Measurements from ENCODE around the gene PRM2.
A peak's percentile ranks its signal among the peaks of the same experiment; 100 is the strongest.
"Not testable (repeated sequence)": the region's sequence is repeated elsewhere in the genome, so short reads cannot be mapped to it uniquely, and the experiment has no call there.

Gene PRM2

GRCh38 chr16:11299865-11300559, 23.7 kb upstream of the PRM2 start:
- Mint-ChIP-seq H3K9me3 (no peaks in the 10 kb centered on the region), H3K27me3 (ENCODE audit: low read depth) (peaks cover under 1% of the 10 kb centered on the region), H3K4me3 (no peak overlapping the region), H3K27ac (no peak overlapping the region), H3K4me1 (ENCODE audit: low read depth) (peaks cover 28% of the 10 kb centered on the region), H3K36me3 (ENCODE audit: low read depth) (no peaks in the 10 kb centered on the region)
- DNase-seq (ENCODE audit: low spot score), result no peak

DNA sequence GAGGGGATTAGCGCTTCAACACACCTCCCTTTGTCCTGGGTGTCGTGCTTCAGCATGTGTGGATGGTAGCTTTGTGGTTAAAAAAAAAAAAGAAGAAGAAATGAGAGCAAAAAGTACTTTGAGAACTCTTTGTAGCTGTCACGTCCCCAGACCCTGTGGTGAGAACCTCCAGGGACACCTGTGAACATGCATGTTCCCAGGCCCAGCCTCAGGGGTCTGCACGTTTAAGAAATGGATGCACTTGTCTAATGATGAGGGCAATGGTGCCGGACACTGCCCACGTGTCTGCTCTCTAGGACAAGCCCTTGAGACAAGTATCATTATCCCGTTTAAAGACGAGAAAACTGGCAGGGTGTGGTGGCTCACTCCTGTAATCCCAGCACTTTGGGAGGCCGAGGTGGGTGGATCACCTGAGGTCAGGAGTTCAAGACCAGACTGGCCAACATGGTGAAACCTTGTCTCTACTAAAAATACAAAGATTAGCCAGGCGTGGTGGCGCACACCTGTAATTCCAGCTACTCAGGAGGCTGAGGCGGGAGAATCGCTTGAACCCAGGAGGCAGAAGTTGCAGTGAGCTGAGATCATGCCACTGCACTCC, 22.8 kb upstream of the PRM2 start:
- H3K4me3 Mint-ChIP-seq; H3K9me3 Mint-ChIP-seq; H3K27me3 Mint-ChIP-seq (ENCODE audit: low read depth); H3K36me3 Mint-ChIP-seq (ENCODE audit: low read depth); DNase-seq (ENCODE audit: low spot score); H3K27ac Mint-ChIP-seq: not testable (repeated sequence)
- H3K4me1 Mint-ChIP-seq (ENCODE audit: low read depth), result peaks cover 30% of the 10 kb centered on the region

- Mint-ChIP-seq H3K4me3 (peak overlapping the region; percentile 71), H3K27me3 (ENCODE audit: low read depth) (peaks cover 3% of the 10 kb centered on the region), H3K4me1 (ENCODE audit: low read depth) (peaks cover 35% of the 10 kb centered on the region), H3K36me3 (ENCODE audit: low read depth) (no peaks in the 10 kb centered on the region), H3K9me3 (no peaks in the 10 kb centered on the region), H3K27ac (no peak overlapping the region)
- DNase-seq (ENCODE audit: low spot score), result no peak
Observed at GRCh38 chr16:11298143-11298900, 22.0 kb upstream of the PRM2 start.

GRCh38 chr16:11297492-11298142, 21.3 kb upstream of the PRM2 start:
- Mint-ChIP-seq H3K27ac (peak overlapping the region; percentile 69), H3K4me1 (ENCODE audit: low read depth) (peaks cover 35% of the 10 kb centered on the region), H3K9me3 (no peaks in the 10 kb centered on the region), H3K27me3 (ENCODE audit: low read depth) (peaks cover 3% of the 10 kb centered on the region), H3K36me3 (ENCODE audit: low read depth) (no peaks in the 10 kb centered on the region), H3K4me3 (peak overlapping the region; percentile 71)
- DNase-seq (ENCODE audit: low spot score), result peak; percentile 67

DNA sequence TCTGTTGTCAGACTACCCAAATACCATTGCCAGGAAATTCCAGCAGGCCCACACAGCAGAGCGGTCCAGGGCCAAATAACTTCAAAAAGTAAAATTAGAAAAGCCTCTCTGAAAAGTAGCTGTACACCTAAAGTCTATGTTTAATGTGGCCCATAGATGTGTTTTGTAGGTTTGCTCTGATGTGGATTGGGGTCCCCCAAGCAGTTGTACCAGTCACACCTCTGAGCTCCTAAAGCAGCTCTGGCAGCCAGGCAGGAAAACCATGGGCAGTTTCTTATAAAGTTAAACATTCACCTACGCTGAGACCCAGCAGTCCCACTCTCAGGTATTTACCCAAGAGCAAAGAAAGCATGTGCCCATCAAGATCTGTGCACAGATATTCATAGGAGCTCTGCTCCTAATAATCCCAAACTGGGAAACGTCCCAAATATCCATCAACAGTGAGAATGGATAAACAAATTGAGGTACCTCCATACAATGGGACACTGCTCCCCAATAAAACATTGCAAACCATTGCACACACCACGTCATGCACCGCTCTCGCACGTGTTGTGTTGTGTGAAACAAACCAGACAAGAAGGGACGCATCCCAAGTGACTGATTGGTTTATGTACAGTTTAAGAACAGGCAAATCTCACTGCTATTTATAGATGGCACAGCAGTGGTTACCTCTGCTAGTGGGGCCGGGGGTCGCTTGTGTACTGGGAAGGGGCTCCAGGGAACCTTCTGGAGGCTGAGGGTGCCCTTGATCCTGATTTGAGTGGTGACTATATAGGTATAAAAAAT, 20.6 kb upstream of the PRM2 start:
- DNase-seq (ENCODE audit: low spot score), result no peak
- Mint-ChIP-seq H3K27ac (peak overlapping the region; percentile 69), H3K4me3 (peak overlapping the region; percentile 71), H3K27me3 (ENCODE audit: low read depth) (peaks cover 3% of the 10 kb centered on the region), H3K4me1 (ENCODE audit: low read depth) (peaks cover 35% of the 10 kb centered on the region), H3K9me3 (no peaks in the 10 kb centered on the region), H3K36me3 (ENCODE audit: low read depth) (no peaks in the 10 kb centered on the region)

DNA sequence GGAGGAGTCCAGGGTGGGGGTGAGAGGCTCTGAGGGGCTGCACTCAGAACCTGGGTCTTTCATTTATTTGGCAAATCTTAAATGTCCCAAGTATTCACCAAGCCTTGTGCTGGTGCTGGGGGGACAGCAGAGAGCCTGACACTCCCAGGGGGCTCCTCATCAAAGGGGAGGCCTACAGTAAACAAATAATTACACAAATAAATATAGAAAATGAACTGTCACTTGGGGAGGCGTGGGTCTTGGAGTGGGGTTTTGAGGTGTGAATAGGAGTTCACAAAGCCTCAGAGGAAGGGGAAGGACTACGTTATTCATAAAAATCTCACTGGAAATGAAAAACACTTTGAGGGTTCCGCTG, 20.0 kb upstream of the PRM2 start:
- H3K36me3 Mint-ChIP-seq (ENCODE audit: low read depth), result no peaks in the 10 kb centered on the region
- no peak overlapping the region for H3K27ac Mint-ChIP-seq
- H3K27me3 Mint-ChIP-seq (ENCODE audit: low read depth), result peaks cover 3% of the 10 kb centered on the region
- no peaks in the 10 kb centered on the region for H3K9me3 Mint-ChIP-seq
- H3K4me3 Mint-ChIP-seq, result no peak overlapping the region
- no peak for DNase-seq (ENCODE audit: low spot score)
- peaks cover 35% of the 10 kb centered on the region for H3K4me1 Mint-ChIP-seq (ENCODE audit: low read depth)

DNA sequence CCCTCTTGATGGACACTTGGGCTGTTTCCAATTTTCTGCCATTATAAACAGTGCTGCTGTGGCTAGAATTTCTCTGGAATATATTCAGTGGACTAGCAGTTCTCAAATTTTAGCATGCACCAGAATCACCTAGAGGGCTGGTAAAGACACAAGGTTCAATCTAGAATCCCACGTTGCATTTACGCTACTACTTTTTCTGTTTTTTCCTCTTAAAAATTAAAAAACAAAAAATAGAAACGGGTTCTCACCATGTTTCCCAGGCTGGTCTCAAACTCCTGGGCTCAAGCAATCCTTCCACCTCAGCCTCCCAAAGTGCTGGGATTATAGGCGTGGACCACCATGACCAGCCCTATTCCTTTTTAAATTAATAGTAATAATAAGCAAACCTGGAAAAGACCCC, 19.4 kb upstream of the PRM2 start:
- no peaks in the 10 kb centered on the region for H3K36me3 Mint-ChIP-seq (ENCODE audit: low read depth)
- H3K9me3 Mint-ChIP-seq, result no peaks in the 10 kb centered on the region
- no peak for DNase-seq (ENCODE audit: low spot score)
- H3K4me3 Mint-ChIP-seq, result no peak overlapping the region
- peaks cover 35% of the 10 kb centered on the region for H3K4me1 Mint-ChIP-seq (ENCODE audit: low read depth)
- no peak overlapping the region for H3K27ac Mint-ChIP-seq
- peaks cover 3% of the 10 kb centered on the region for H3K27me3 Mint-ChIP-seq (ENCODE audit: low read depth)

DNA sequence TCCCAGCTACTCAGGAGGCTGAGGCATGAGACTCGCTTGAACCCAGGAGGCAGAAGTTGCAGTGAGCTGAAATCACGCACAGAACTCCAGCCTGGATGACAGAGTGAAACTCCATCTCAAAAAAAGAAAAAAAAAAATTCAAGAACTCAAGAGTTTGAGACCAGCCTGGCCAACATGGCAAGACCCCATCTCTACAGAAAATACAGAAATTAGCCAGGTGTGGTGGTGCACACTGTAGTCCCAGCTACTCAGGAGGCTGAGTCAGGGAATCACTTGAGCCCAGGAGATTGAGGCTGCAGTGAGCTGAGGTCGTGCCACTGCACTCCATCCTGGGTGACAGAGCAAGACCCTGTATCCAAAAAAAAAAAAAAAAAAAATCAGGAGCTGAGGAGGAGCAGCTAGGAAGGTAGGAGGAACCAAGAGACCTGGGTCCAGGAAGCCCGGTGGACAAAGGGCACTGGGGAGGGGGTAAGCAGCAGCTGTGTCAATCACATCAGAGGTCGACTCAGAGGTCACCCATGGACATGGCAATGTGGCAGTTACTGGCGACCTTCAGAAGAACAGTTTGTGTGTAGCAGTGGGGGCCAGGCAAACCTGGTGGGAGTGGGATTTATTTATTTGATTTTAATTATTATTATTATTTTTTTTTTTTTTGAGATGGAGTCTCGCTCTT, 15.9 kb upstream of the PRM2 start:
- DNase-seq (ENCODE audit: low spot score), result no peak
- H3K4me3 Mint-ChIP-seq, result no peak overlapping the region
- H3K9me3 Mint-ChIP-seq, result no peaks in the 10 kb centered on the region
- H3K27ac Mint-ChIP-seq, result no peak overlapping the region
- no peaks in the 10 kb centered on the region for H3K36me3 Mint-ChIP-seq (ENCODE audit: low read depth)
- H3K27me3 Mint-ChIP-seq (ENCODE audit: low read depth), result peaks cover 19% of the 10 kb centered on the region
- H3K4me1 Mint-ChIP-seq (ENCODE audit: low read depth), result peaks cover 20% of the 10 kb centered on the region

GRCh38 chr16:11291091-11291703, 14.9 kb upstream of the PRM2 start:
- Mint-ChIP-seq H3K36me3 (ENCODE audit: low read depth) (no peaks in the 10 kb centered on the region), H3K9me3 (no peaks in the 10 kb centered on the region), H3K4me3 (no peak overlapping the region), H3K4me1 (ENCODE audit: low read depth) (peaks cover 14% of the 10 kb centered on the region), H3K27me3 (ENCODE audit: low read depth) (peaks cover 19% of the 10 kb centered on the region), H3K27ac (no peak overlapping the region)
- no peak for DNase-seq (ENCODE audit: low spot score)

GRCh38 chr16:11290102-11290893, 14.0 kb upstream of the PRM2 start:
- no peak for DNase-seq (ENCODE audit: low spot score)
- H3K4me3 Mint-ChIP-seq, result no peak overlapping the region
- H3K36me3 Mint-ChIP-seq (ENCODE audit: low read depth), result no peaks in the 10 kb centered on the region
- peaks cover 23% of the 10 kb centered on the region for H3K27me3 Mint-ChIP-seq (ENCODE audit: low read depth)
- H3K4me1 Mint-ChIP-seq (ENCODE audit: low read depth), result peaks cover 14% of the 10 kb centered on the region
- no peaks in the 10 kb centered on the region for H3K9me3 Mint-ChIP-seq
- H3K27ac Mint-ChIP-seq, result no peak overlapping the region

GRCh38 chr16:11289696-11290095, 13.4 kb upstream of the PRM2 start:
- H3K36me3 Mint-ChIP-seq (ENCODE audit: low read depth); H3K9me3 Mint-ChIP-seq; H3K27ac Mint-ChIP-seq; H3K4me3 Mint-ChIP-seq; DNase-seq (ENCODE audit: low spot score): not testable (repeated sequence)
- peaks cover 20% of the 10 kb centered on the region for H3K27me3 Mint-ChIP-seq (ENCODE audit: low read depth)
- peaks cover 11% of the 10 kb centered on the region for H3K4me1 Mint-ChIP-seq (ENCODE audit: low read depth)

DNA sequence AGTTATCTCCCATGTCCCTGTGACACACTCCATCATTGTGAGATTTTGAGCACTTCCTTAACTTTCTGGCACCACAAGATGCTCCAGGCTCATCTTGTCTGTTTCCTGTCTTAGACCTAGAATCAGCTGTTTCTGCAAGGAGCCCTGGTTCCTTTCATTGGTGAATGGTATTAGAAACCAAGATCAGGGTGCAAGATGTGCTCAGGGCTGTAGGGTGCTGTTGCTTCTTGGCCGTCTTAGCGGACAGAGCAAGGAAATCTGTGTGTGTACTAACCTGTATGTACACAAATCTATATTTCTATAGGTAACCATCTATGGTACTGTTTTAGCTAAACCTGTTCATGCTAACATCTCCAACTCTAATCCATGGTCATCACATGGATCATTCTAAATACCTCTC, 12.9 kb upstream of the PRM2 start:
- Mint-ChIP-seq H3K36me3 (ENCODE audit: low read depth) (no peaks in the 10 kb centered on the region), H3K9me3 (no peaks in the 10 kb centered on the region), H3K4me3 (no peak overlapping the region), H3K27me3 (ENCODE audit: low read depth) (peaks cover 20% of the 10 kb centered on the region), H3K4me1 (ENCODE audit: low read depth) (peaks cover 11% of the 10 kb centered on the region), H3K27ac (no peak overlapping the region)
- DNase-seq (ENCODE audit: low spot score), result no peak

Measured in T-helper 2 cell treated with Interferon-gamma antibody and Interleukin-4, amounts not matched to agents 5 μg/mL and 100 μg/mL, for 36 hours (primary cell).